ENCODE data around the gene GSTT4.

GSTT4 gene

DNA sequence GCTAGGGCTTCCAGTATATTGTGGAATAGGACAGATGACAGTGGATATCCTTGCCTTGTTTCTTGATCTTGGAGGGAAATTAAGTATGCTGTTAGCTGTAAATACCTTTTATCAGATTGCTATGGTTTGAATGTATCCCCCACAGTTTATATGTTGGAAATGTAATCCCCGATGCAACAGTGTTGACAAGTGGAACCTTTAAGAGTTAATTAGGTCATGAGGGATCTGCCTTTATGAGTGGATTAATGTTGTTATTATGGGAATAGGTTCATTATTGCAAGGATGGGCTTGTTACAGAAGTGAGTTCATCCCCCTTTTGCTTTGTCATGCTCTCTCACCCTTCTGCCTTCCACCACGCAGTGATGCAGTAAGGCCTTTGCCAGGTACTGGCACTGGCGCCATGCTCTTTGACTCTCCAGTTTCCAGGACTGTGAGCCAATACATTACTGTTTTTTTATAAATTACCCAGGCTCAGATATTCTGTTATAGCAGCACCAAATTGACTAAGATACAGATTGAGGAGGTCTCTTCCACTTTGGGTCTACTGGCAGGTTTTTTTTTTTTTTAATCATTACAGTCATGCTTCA is 22.2 kb upstream of the GSTT4 start:
- TF ChIP-seq, protein P1, sequence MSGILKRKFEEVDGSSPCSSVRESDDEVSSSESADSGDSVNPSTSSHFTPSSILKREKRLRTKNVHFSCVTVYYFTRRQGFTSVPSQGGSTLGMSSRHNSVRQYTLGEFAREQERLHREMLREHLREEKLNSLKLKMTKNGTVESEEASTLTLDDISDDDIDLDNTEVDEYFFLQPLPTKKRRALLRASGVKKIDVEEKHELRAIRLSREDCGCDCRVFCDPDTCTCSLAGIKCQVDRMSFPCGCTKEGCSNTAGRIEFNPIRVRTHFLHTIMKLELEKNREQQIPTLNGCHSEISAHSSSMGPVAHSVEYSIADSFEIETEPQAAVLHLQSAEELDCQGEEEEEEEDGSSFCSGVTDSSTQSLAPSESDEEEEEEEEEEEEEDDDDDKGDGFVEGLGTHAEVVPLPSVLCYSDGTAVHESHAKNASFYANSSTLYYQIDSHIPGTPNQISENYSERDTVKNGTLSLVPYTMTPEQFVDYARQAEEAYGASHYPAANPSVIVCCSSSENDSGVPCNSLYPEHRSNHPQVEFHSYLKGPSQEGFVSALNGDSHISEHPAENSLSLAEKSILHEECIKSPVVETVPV (CRISPR knock-in tag; IDR thresholded peaks at IDR 0.05) = no peak
- ATAC-seq = no peak

GRCh38 chr22:24026733-24027132 is 21.5 kb upstream of the GSTT4 start:
- no peak for ATAC-seq
- TF ChIP-seq ZFP3 (CRISPR knock-in tag; IDR thresholded peaks at IDR 0.05) = no peak
- TF ChIP-seq TCF4 (CRISPR knock-in tag; IDR thresholded peaks at IDR 0.05; ENCODE audit: borderline replicate concordance) = peak; percentile 83
- TF ChIP-seq TSHZ2 (CRISPR knock-in tag; IDR thresholded peaks at IDR 0.05) = peak; percentile 27; the same call in 1 of the 2 replicates

- no peak for ATAC-seq
- TF ChIP-seq TCF4 (CRISPR knock-in tag; IDR thresholded peaks at IDR 0.05; ENCODE audit: borderline replicate concordance) (no peak), ZNF70 (CRISPR knock-in tag; IDR thresholded peaks at IDR 0.05) (no peak), CSDC2 (CRISPR knock-in tag; IDR thresholded peaks at IDR 0.05) (no peak), ZC3H10 (CRISPR knock-in tag; IDR thresholded peaks at IDR 0.05) (no peak), ARNTL (CRISPR knock-in tag; IDR thresholded peaks at IDR 0.05; ENCODE audit: borderline replicate concordance, low read depth) (no peak), TOX (CRISPR knock-in tag; IDR thresholded peaks at IDR 0.05; ENCODE audit: borderline replicate concordance) (no peak), RARB (CRISPR knock-in tag; IDR thresholded peaks at IDR 0.05) (no peak), ZNF565 (CRISPR knock-in tag; conservative IDR thresholded peaks at IDR 0.05; ENCODE audit: low read depth) (no peak)
Measured at GRCh38 chr22:24026056-24026455, 20.8 kb upstream of the GSTT4 start.

DNA sequence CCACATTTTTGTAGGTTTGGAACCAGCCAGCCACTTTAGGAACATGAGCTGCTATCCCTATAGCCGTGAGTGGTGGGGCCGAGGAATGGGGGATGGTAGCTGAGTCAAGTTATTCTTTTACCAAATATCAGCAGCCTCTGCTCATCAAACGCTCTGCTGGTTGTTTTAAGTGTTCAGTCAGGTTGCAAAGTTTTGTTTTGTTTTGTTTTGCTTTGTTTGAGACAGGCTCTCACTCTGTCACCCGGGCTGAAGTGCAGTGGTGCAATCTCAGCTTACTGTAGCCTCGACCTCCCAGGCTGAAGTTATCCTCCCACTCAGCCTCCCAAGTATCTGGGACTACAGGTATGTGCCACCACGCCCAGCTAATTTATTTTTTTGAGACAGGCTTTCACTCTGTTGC is 20.2 kb upstream of the GSTT4 start:
- no peak for ATAC-seq
- no peak for TF ChIP-seq ISL1 (CRISPR knock-in tag; IDR thresholded peaks at IDR 0.05)
- TF ChIP-seq TSHZ2 (CRISPR knock-in tag; IDR thresholded peaks at IDR 0.05) = no peak
- no peak for TF ChIP-seq ZFP3 (CRISPR knock-in tag; IDR thresholded peaks at IDR 0.05)
- no peak for TF ChIP-seq ZNF8 (CRISPR knock-in tag; IDR thresholded peaks at IDR 0.05)
- TF ChIP-seq CREB5 (CRISPR knock-in tag; IDR thresholded peaks at IDR 0.05; ENCODE audit: low read depth) = no peak
- TF ChIP-seq ZNF70 (CRISPR knock-in tag; IDR thresholded peaks at IDR 0.05) = no peak
- TF ChIP-seq CSDC2 (CRISPR knock-in tag; IDR thresholded peaks at IDR 0.05) = no peak
- TF ChIP-seq ZNF565 (CRISPR knock-in tag; conservative IDR thresholded peaks at IDR 0.05; ENCODE audit: low read depth) = no peak
- TF ChIP-seq TOX (CRISPR knock-in tag; IDR thresholded peaks at IDR 0.05; ENCODE audit: borderline replicate concordance) = no peak
- no peak for TF ChIP-seq RARB (CRISPR knock-in tag; IDR thresholded peaks at IDR 0.05)
- TF ChIP-seq TCF4 (CRISPR knock-in tag; IDR thresholded peaks at IDR 0.05; ENCODE audit: borderline replicate concordance) = no peak
- TF ChIP-seq PATZ1 (CRISPR knock-in tag; IDR thresholded peaks at IDR 0.05; ENCODE audit: borderline replicate concordance) = no peak
- no peak for TF ChIP-seq GLIS3 (CRISPR knock-in tag; IDR thresholded peaks at IDR 0.05)
- TF ChIP-seq BACH2 (CRISPR knock-in tag; IDR thresholded peaks at IDR 0.05; ENCODE audit: borderline replicate concordance) = no peak
